K562 (cell line): Measurements from ENCODE around the gene SKOR1. TPM values are rescaled to one million over a fixed set of nuclear protein-coding genes. Genes with fewer than 3 reads are reported as not detected.
A peak's percentile ranks its signal among the peaks of the same experiment; 100 is the strongest.

Source experiments
- polyA plus RNA-seq, 8 experiments: library from polyadenylated mRNA; depleted of rRNA in 4 of 8; stranded (reverse) in 5 of 8; unstranded in 3 of 8; fragments of >200 nt; fragmentation: Nextera tagmentation in 2 of 8; fragmentation: Illumina TruSeq in 1 of 8; extraction: Ambion mirVana in 2 of 8; extraction: Trizol in 1 of 8; gene quantifications; 2 replicates each; pipeline versions ENCODE4 v1.2.1 to v1.2.3, GENCODE V29; 2011 to 2014; ENCODE audit warnings: inconsistent platforms in 1 of 8, missing spikeins in 1 of 8
- total RNA-seq, 7 experiments: library from RNA; depleted of rRNA in 6 of 7; stranded (reverse); fragments of >200 nt in 6 of 7; fragmentation: Illumina TruSeq in 2 of 7; extraction: Trizol in 2 of 7; gene quantifications; 2 replicates each; pipeline versions ENCODE4 v1.2.1 to v1.2.3, GENCODE V29; 2011 to 2021; ENCODE audit warnings: low replicate concordance in 1 of 7
- TF ChIP-seq, protein P1 (sequence below), 2 experiments: fragments of 450-650 bp; formaldehyde crosslinking in 1 of 2; IDR thresholded peaks; 2 replicates each; pipeline versions ENCODE4 v1.4.0 to v1.6.1; 2014 to 2020; ENCODE audit warnings: mild to moderate bottlenecking in 2 of 2, borderline replicate concordance in 1 of 2, low read depth in 1 of 2

Gene SKOR1
- total and polyA plus RNA-seq, 9 of the 15 experiments (the other 6 are each of a cell fraction or from before 2014, with no cell fraction given): 0.04 to 0.41 (median 0.09) TPM; not detected in 3

DNA sequence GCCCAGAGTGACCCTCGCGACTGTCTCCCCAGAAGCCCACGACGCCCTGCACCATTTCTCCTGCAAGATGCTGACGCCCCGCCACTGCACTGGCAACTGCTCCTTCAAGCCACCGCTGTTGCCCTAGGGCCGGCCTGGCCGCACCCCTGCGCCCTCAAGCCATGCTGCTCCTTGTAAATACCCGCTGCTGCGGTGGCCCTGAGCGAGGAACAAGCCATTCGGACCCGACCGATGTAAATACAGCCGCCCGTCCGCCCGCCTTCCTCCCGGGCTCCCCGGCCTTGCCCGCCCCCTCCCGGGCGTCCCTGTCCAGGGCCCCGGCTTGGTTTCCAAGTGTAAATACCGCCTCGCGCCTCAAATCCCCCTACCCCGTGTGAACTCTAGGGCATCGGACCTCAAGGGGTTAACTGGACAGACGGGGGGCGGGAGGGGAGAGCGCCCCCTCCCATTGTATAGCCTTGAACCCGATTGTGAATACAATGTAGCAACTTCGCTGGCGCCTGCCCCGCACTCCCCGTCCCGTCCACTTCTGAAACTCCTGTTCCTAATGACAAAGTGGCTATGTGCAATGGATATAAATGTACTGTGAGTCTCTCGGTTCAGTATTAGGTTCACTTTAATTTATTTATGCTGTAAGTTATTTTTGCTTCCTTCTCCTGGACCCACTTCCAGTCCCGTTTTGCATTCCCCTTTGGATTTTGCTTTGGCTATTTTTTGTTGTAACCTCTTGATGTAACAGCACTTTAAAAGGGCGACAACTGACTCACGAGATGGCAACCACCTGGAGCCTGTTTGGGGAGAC, 8.6 kb downstream of the SKOR1 start (continued):
- TF ChIP-seq, protein P1, sequence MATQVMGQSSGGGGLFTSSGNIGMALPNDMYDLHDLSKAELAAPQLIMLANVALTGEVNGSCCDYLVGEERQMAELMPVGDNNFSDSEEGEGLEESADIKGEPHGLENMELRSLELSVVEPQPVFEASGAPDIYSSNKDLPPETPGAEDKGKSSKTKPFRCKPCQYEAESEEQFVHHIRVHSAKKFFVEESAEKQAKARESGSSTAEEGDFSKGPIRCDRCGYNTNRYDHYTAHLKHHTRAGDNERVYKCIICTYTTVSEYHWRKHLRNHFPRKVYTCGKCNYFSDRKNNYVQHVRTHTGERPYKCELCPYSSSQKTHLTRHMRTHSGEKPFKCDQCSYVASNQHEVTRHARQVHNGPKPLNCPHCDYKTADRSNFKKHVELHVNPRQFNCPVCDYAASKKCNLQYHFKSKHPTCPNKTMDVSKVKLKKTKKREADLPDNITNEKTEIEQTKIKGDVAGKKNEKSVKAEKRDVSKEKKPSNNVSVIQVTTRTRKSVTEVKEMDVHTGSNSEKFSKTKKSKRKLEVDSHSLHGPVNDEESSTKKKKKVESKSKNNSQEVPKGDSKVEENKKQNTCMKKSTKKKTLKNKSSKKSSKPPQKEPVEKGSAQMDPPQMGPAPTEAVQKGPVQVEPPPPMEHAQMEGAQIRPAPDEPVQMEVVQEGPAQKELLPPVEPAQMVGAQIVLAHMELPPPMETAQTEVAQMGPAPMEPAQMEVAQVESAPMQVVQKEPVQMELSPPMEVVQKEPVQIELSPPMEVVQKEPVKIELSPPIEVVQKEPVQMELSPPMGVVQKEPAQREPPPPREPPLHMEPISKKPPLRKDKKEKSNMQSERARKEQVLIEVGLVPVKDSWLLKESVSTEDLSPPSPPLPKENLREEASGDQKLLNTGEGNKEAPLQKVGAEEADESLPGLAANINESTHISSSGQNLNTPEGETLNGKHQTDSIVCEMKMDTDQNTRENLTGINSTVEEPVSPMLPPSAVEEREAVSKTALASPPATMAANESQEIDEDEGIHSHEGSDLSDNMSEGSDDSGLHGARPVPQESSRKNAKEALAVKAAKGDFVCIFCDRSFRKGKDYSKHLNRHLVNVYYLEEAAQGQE (IDR thresholded peaks at IDR 0.05; ENCODE audit: borderline replicate concordance): peak; percentile 87
- TF ChIP-seq, protein P1 (CRISPR knock-in tag; IDR thresholded peaks at IDR 0.05; ENCODE audit: low read depth): no peak
